Colonic mucosa (tissue), 4 donors: ENCODE results near the gene H1-8. TPM values are rescaled to one million over a fixed set of nuclear protein-coding genes. Genes with fewer than 3 reads are reported as not detected.
"Not testable (repeated sequence)": the region's sequence is repeated elsewhere in the genome, so short reads cannot be mapped to it uniquely, and the experiment has no call there.

Experiments
- DNase-seq: peaks from one replicate; pipeline ENCODE4 v3.0.0-alpha.2; 2020
- H3K27ac ChIP-seq: fragments of 200-600 bp; one replicate; pipeline ENCODE4 v1.8.0; 2021
- H3K27me3 ChIP-seq: fragments of 200-600 bp; one replicate; pipeline ENCODE4 v1.8.0; 2021
- H3K36me3 ChIP-seq: fragments of 200-600 bp; one replicate; pipeline ENCODE4 v1.8.0; 2021
- H3K4me1 ChIP-seq: fragments of 200-600 bp; one replicate; pipeline ENCODE4 v1.8.0; 2021; ENCODE audit warnings: mild to moderate bottlenecking
- H3K4me3 ChIP-seq: fragments of 200-600 bp; one replicate; pipeline ENCODE4 v1.8.0; 2021
- H3K9ac ChIP-seq, 2 donors: one replicate each; pipeline ENCODE4 v1.7.0; 2013; ENCODE audit warnings: control low read depth in 2 of 2, low read depth in 2 of 2, low read length in 2 of 2
- H3K9me3 ChIP-seq: fragments of 200-600 bp; one replicate; pipeline ENCODE4 v1.8.0; 2021
- intact Hi-C: fragments of 100-400 bp; cut with DNase I; formaldehyde crosslinking; loops from one replicate; pipeline ENCODE4 v1.14.1; 2022
- total RNA-seq, 2 donors: library from RNA; stranded (reverse); fragmentation: NEBNext Ultra II Directional in 1 of 2; extraction: Animal tissue kit (Norgen Biotek cat#: 25700) in 1 of 2; gene quantifications; one replicate each; pipeline ENCODE4 v1.2.1, GENCODE V29; 2021
- TF ChIP-seq, protein P1 (sequence below): fragments of 200-600 bp; IDR thresholded peaks from one replicate; pipeline ENCODE4 v1.8.0; 2022; ENCODE audit warnings: antibody characterized with exemption, mild to moderate bottlenecking
- donor health status: healthy.
- donor health status: DM: no; HTN: no; CAD: no.
- donor health status: DM: no; HTN: no; CAD: no.

The H1-8 gene
- total RNA-seq, 2 donors from 2014 or later = not detected

DNA sequence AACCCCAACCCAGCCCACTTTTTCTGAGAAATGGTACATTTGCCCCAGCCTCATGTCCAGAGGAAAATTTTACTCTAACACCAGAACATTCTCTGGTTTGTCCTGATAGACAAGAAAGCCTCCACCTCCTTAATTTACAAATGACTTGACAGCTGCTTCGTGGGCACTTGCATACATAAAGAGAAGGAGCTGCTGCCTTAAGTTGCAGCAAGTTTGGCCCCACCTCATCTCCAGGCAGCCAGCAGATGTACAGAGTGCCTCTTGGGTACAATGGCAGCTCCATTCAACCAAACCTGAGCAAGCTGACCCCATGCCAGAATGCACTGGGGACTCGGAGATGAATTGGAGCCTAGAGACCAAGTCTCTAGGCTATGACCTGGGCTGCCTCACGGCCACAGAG, 6.2 kb upstream of the H1-8 start:
- H3K9me3 ChIP-seq = no peaks in the 10 kb centered on the region
- H3K27ac ChIP-seq = no peak overlapping the region
- no peaks in the 10 kb centered on the region for H3K36me3 ChIP-seq
- TF ChIP-seq, protein P1, sequence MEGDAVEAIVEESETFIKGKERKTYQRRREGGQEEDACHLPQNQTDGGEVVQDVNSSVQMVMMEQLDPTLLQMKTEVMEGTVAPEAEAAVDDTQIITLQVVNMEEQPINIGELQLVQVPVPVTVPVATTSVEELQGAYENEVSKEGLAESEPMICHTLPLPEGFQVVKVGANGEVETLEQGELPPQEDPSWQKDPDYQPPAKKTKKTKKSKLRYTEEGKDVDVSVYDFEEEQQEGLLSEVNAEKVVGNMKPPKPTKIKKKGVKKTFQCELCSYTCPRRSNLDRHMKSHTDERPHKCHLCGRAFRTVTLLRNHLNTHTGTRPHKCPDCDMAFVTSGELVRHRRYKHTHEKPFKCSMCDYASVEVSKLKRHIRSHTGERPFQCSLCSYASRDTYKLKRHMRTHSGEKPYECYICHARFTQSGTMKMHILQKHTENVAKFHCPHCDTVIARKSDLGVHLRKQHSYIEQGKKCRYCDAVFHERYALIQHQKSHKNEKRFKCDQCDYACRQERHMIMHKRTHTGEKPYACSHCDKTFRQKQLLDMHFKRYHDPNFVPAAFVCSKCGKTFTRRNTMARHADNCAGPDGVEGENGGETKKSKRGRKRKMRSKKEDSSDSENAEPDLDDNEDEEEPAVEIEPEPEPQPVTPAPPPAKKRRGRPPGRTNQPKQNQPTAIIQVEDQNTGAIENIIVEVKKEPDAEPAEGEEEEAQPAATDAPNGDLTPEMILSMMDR = no peak
- no peaks in the 10 kb centered on the region for H3K4me1 ChIP-seq
- H3K27me3 ChIP-seq = no peaks in the 10 kb centered on the region
- DNase-seq = no peak
- H3K9ac ChIP-seq = no peak overlapping the region
- intact Hi-C loops = no loop called here
- no peak overlapping the region for H3K4me3 ChIP-seq

DNA sequence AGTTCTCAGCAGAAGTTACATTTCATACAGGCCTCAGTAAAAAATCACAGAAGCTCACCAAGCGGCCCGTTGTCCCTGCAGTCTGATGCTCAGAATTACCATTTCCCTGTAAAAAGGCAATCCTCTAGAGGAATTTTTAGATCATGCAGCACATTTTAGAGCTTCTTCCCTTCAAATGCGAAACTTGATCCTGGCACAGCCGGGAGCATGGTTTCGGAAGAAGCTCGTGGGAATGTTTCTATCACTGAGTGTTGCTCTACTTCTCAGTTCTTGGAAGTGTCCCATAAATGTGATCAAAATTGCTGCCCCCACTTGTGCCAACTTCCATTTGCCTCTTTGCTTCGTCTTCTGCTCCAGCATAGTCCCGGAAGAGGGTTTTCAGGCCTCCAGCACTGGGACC, 3.8 kb upstream of the H1-8 start:
- no peak for DNase-seq
- TF ChIP-seq, protein P1 = no peak
- H3K9ac ChIP-seq = no peak overlapping the region
- no peaks in the 10 kb centered on the region for H3K36me3 ChIP-seq
- intact Hi-C loops = no loop called here
- no peak overlapping the region for H3K27ac ChIP-seq
- H3K4me3 ChIP-seq = no peak overlapping the region
- H3K9me3 ChIP-seq = no peaks in the 10 kb centered on the region
- H3K27me3 ChIP-seq = no peaks in the 10 kb centered on the region
- no peaks in the 10 kb centered on the region for H3K4me1 ChIP-seq

DNA sequence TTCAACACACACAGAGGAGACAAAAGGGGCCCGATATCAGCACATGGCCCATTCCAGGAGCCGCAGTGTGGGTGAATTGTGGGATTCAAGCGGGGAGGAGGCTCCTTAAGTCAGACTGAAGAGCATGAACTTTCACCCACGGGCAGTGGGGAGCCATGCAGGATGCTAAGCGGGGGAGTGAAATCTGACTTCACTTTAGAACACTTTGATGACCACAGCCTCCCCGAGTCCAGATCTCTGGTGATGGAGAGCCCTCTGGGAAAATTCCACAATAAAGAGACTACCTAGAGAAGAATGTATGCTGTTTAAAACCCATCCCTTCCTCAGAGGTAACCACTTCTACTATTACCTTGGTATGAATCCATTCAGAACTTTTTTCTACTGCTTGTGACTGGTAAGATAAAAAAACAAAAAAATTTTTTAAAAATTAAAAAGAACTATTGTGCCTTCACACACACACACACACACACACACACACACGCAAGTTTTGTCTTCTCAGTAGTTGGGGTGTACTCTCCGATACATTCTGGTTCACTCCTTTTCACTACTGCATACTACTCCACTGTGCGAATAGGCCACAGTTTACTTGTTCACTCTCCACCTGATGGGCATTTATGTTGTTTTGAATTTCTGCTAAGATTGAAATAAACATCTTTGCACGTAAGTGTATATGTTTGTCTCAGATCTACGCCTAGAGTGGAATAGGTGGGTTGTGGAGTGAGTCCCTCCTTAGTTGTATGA, 2.0 kb upstream of the H1-8 start:
- no peak for DNase-seq
- no peaks in the 10 kb centered on the region for H3K9me3 ChIP-seq
- TF ChIP-seq, protein P1 = no peak
- intact Hi-C loops = no loop called here
- H3K9ac ChIP-seq = no peak overlapping the region
- H3K27me3 ChIP-seq = no peaks in the 10 kb centered on the region
- no peaks in the 10 kb centered on the region for H3K36me3 ChIP-seq
- no peak overlapping the region for H3K27ac ChIP-seq
- no peak overlapping the region for H3K4me3 ChIP-seq
- no peaks in the 10 kb centered on the region for H3K4me1 ChIP-seq

GRCh38 chr3:129542747-129543146, 228 bp upstream of the H1-8 start:
- intact Hi-C loops = no loop called here
- no peaks in the 10 kb centered on the region for H3K4me1 ChIP-seq
- H3K9ac ChIP-seq = no peak overlapping the region
- no peak for DNase-seq
- no peaks in the 10 kb centered on the region for H3K9me3 ChIP-seq
- TF ChIP-seq, protein P1 = no peak
- no peak overlapping the region for H3K27ac ChIP-seq
- no peaks in the 10 kb centered on the region for H3K27me3 ChIP-seq
- H3K36me3 ChIP-seq = no peaks in the 10 kb centered on the region
- no peak overlapping the region for H3K4me3 ChIP-seq

GRCh38 chr3:129543999-129544398, 1.0 kb downstream of the H1-8 start:
- Histone ChIP-seq H3K36me3 (no peaks in the 10 kb centered on the region), H3K4me3 (no peak overlapping the region), H3K9ac (no peak overlapping the region), H3K4me1 (no peaks in the 10 kb centered on the region), H3K27me3 (no peaks in the 10 kb centered on the region), H3K27ac (no peak overlapping the region), H3K9me3 (no peaks in the 10 kb centered on the region)
- TF ChIP-seq, protein P1 = no peak
- intact Hi-C loops = no loop called here
- no peak for DNase-seq

- H3K4me1 ChIP-seq, H3K27me3 ChIP-seq, DNase-seq, intact Hi-C loops, H3K4me3 ChIP-seq, H3K9ac ChIP-seq, H3K9me3 ChIP-seq, H3K27ac ChIP-seq, H3K36me3 ChIP-seq: not testable (repeated sequence)
Observed at GRCh38 chr3:129545951-129546350, 3.0 kb downstream of the H1-8 start.
